HUES64 (cell line): Measurements from ENCODE around the gene ZMAT3.

Experiments
- H3K27ac ChIP-seq: 2 replicates; pipeline ENCODE4 v1.7.0; 2013; ENCODE audit warnings: low read depth, low read length, inconsistent platforms
- H3K27me3 ChIP-seq: 2 replicates; pipeline ENCODE4 v1.6.1; 2013; ENCODE audit warnings: mild to moderate bottlenecking, low read length; ENCODE audit not compliant: insufficient read depth
- H3K36me3 ChIP-seq: 2 replicates; pipeline ENCODE4 v1.6.1; 2013; ENCODE audit warnings: mild to moderate bottlenecking, low read length; ENCODE audit not compliant: insufficient read depth
- H3K4me1 ChIP-seq: 2 replicates; pipeline ENCODE4 v1.6.1; 2013; ENCODE audit warnings: mild to moderate bottlenecking, low read length, moderate library complexity; ENCODE audit not compliant: insufficient read depth
- H3K4me3 ChIP-seq: 2 replicates; pipeline ENCODE4 v1.5.1; 2013; ENCODE audit warnings: mild to moderate bottlenecking, low read length, moderate library complexity
- H3K9ac ChIP-seq: 2 replicates; pipeline ENCODE4 v1.6.1; 2013; ENCODE audit warnings: mild to moderate bottlenecking, low read depth, low read length
- H3K9me3 ChIP-seq: 2 replicates; pipeline ENCODE4 v1.6.1; 2013; ENCODE audit warnings: low read depth, low read length; ENCODE audit not compliant: insufficient read depth
- WGBS: fragments of 150-250, 120-280 bp; methylation state at CpG from one replicate; pipeline ENCODE4 v1.1.7; 2013; ENCODE audit warnings: missing lambda C conversion rate; 5-methylcytosine and 5-hydroxymethylcytosine counted together

Gene ZMAT3

GRCh38 chr3:178989821-178990220, 81.8 kb downstream of the ZMAT3 start:
- no peaks in the 10 kb centered on the region for H3K36me3 ChIP-seq

GRCh38 chr3:178987745-178988144, 83.9 kb downstream of the ZMAT3 start:
- H3K36me3 ChIP-seq, result no peaks in the 10 kb centered on the region
- WGBS, result 91% methylated on average over 1 of the region's 1 CpG
- H3K27me3 ChIP-seq, result no peaks in the 10 kb centered on the region
- no peaks in the 10 kb centered on the region for H3K4me1 ChIP-seq
- H3K9me3 ChIP-seq, result peaks cover 43% of the 10 kb centered on the region
- H3K9ac ChIP-seq, result no peak overlapping the region
- H3K27ac ChIP-seq, result no peak overlapping the region
- no peak overlapping the region for H3K4me3 ChIP-seq

More at GRCh38 chr3:178989821-178990220, 81.8 kb downstream of the ZMAT3 start:
- H3K27ac ChIP-seq, result no peak overlapping the region
- H3K4me3 ChIP-seq, result no peak overlapping the region
- H3K9me3 ChIP-seq, result peaks cover 43% of the 10 kb centered on the region
- 86% methylated on average over 1 of the region's 1 CpG for WGBS
- no peak overlapping the region for H3K9ac ChIP-seq
- H3K4me1 ChIP-seq, result no peaks in the 10 kb centered on the region
- no peaks in the 10 kb centered on the region for H3K27me3 ChIP-seq

- Histone ChIP-seq H3K4me3 (no peak overlapping the region), H3K27ac (no peak overlapping the region), H3K36me3 (no peaks in the 10 kb centered on the region), H3K27me3 (no peaks in the 10 kb centered on the region), H3K9me3 (peaks cover 43% of the 10 kb centered on the region), H3K9ac (no peak overlapping the region), H3K4me1 (no peaks in the 10 kb centered on the region)
- 79% methylated on average over 2 of the region's 2 CpGs for WGBS
Measured at GRCh38 chr3:178986456-178986855, 85.2 kb downstream of the ZMAT3 start.

GRCh38 chr3:178982137-178982536, 89.5 kb downstream of the ZMAT3 start:
- Histone ChIP-seq H3K27ac (no peak overlapping the region), H3K4me1 (no peaks in the 10 kb centered on the region), H3K36me3 (no peaks in the 10 kb centered on the region), H3K9ac (no peak overlapping the region), H3K9me3 (peaks cover 7% of the 10 kb centered on the region), H3K27me3 (no peaks in the 10 kb centered on the region), H3K4me3 (no peak overlapping the region)
- 96% methylated on average over 3 of the region's 4 CpGs for WGBS

GRCh38 chr3:178975320-178975719, 96.3 kb downstream of the ZMAT3 start:
- no peaks in the 10 kb centered on the region for H3K4me1 ChIP-seq
- WGBS, result 100% methylated on average over 1 of the region's 2 CpGs
- H3K4me3 ChIP-seq, result no peak overlapping the region
- no peaks in the 10 kb centered on the region for H3K27me3 ChIP-seq
- H3K9me3 ChIP-seq, result no peaks in the 10 kb centered on the region
- no peak overlapping the region for H3K27ac ChIP-seq
- no peak overlapping the region for H3K9ac ChIP-seq
- H3K36me3 ChIP-seq, result no peaks in the 10 kb centered on the region

GRCh38 chr3:178971614-178972013, 100.0 kb downstream of the ZMAT3 start:
- WGBS, result 84% methylated on average over 1 of the region's 1 CpG
- no peaks in the 10 kb centered on the region for H3K9me3 ChIP-seq
- no peak overlapping the region for H3K4me3 ChIP-seq
- no peaks in the 10 kb centered on the region for H3K27me3 ChIP-seq
- H3K36me3 ChIP-seq, result no peaks in the 10 kb centered on the region
- H3K27ac ChIP-seq, result no peak overlapping the region
- H3K9ac ChIP-seq, result no peak overlapping the region
- peaks cover 11% of the 10 kb centered on the region for H3K4me1 ChIP-seq

- H3K4me3 ChIP-seq, result no peak overlapping the region
- WGBS, result 96% methylated on average over 5 of the region's 5 CpGs
- no peaks in the 10 kb centered on the region for H3K9me3 ChIP-seq
- peaks cover 15% of the 10 kb centered on the region for H3K4me1 ChIP-seq
- no peaks in the 10 kb centered on the region for H3K27me3 ChIP-seq
- no peak overlapping the region for H3K9ac ChIP-seq
- no peaks in the 10 kb centered on the region for H3K36me3 ChIP-seq
- H3K27ac ChIP-seq, result no peak overlapping the region
Measured at GRCh38 chr3:178969004-178969700, 102.5 kb downstream of the ZMAT3 start.
